Left ventricle myocardium inferior (tissue), 1 donor: ENCODE data around the gene SMARCD3. TPM values are rescaled to one million over a fixed set of nuclear protein-coding genes. Genes with fewer than 3 reads are reported as not detected.

Experiments
- DNase-seq: peaks from one replicate; pipeline ENCODE4 v3.0.0-alpha.2; 2020
- H3K27ac ChIP-seq: fragments of 200-600 bp; replicated peaks from 2 replicates; pipeline ENCODE4 v1.8.0; 2021
- H3K27me3 ChIP-seq: fragments of 200-600 bp; 2 replicates; pipeline ENCODE4 v1.8.0; 2021; ENCODE audit warnings: low read depth
- H3K36me3 ChIP-seq: fragments of 200-600 bp; 2 replicates; pipeline ENCODE4 v1.8.0; 2021
- H3K4me1 ChIP-seq: fragments of 200-600 bp; 2 replicates; pipeline ENCODE4 v1.8.0; 2021
- H3K4me3 ChIP-seq: fragments of 200-600 bp; 2 replicates; pipeline ENCODE4 v1.8.0; 2021; ENCODE audit warnings: mild to moderate bottlenecking, moderate library complexity
- H3K9me3 ChIP-seq: fragments of 200-600 bp; replicated peaks from 2 replicates; pipeline ENCODE4 v1.8.0; 2021
- CTCF ChIP-seq: fragments of 200-600 bp; IDR thresholded peaks from 2 replicates; pipeline ENCODE4 v1.8.0; 2021; ENCODE audit warnings: antibody characterized with exemption, mild to moderate bottlenecking, borderline replicate concordance
- intact Hi-C: fragments of 100-400 bp; cut with micrococcal nuclease; formaldehyde crosslinking; loops from one replicate; pipeline ENCODE4 v1.11.0; 2022
- total RNA-seq: library from RNA; stranded (reverse); fragmentation: NEBNext Ultra II Directional; extraction: Animal tissue kit (Norgen Biotek cat#: 25700); gene quantifications from one replicate; pipeline ENCODE4 v1.2.1, GENCODE V29; 2021
- donor health status: DM: no; HTN: yes; CAD: no; lungs with severe emphysema.

The SMARCD3 gene
- total RNA-seq, 1 donor from 2014 or later: 104 TPM

- no peak for TF ChIP-seq CTCF
- peak overlapping the region; percentile 5 for H3K27ac ChIP-seq
- peaks cover 32% of the 10 kb centered on the region for H3K36me3 ChIP-seq
- H3K9me3 ChIP-seq: no peaks in the 10 kb centered on the region
- no peak for DNase-seq
- intact Hi-C loops: no loop called here
- H3K4me3 ChIP-seq: no peak overlapping the region
- H3K4me1 ChIP-seq: peaks cover 75% of the 10 kb centered on the region
- H3K27me3 ChIP-seq: peaks cover 29% of the 10 kb centered on the region
Measured at GRCh38 chr7:151243408-151244195, 4.9 kb downstream of the SMARCD3 start.

DNA sequence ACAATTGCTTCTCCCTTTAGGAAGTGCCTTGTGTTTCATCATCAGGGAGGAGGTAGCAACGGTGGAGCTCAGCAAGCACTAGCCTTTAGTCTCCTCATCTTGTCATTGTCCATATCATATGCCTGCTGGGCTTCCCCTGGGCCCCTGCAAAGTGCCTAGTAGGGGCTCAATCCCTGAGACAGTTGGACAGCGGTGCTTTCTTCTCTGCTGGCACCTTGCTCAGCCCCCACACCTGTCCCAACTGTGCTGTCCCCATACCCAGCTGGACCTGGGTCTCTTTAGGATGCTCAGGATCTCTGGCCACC, 5.5 kb downstream of the SMARCD3 start:
- intact Hi-C loops: no loop called here
- no peak for DNase-seq
- Histone ChIP-seq H3K27ac (peak overlapping the region; percentile 5), H3K36me3 (peaks cover 38% of the 10 kb centered on the region), H3K4me1 (peaks cover 71% of the 10 kb centered on the region), H3K27me3 (peaks cover 29% of the 10 kb centered on the region), H3K4me3 (no peak overlapping the region), H3K9me3 (no peaks in the 10 kb centered on the region)
- TF ChIP-seq CTCF: no peak

GRCh38 chr7:151242159-151243044, 6.1 kb downstream of the SMARCD3 start:
- DNase-seq: no peak
- H3K27ac ChIP-seq: peak overlapping the region; percentile 74
- intact Hi-C loops: no loop called here
- H3K4me3 ChIP-seq: no peak overlapping the region
- H3K36me3 ChIP-seq: peaks cover 44% of the 10 kb centered on the region
- H3K4me1 ChIP-seq: peaks cover 65% of the 10 kb centered on the region
- peaks cover 29% of the 10 kb centered on the region for H3K27me3 ChIP-seq
- no peaks in the 10 kb centered on the region for H3K9me3 ChIP-seq
- TF ChIP-seq CTCF: no peak

DNA sequence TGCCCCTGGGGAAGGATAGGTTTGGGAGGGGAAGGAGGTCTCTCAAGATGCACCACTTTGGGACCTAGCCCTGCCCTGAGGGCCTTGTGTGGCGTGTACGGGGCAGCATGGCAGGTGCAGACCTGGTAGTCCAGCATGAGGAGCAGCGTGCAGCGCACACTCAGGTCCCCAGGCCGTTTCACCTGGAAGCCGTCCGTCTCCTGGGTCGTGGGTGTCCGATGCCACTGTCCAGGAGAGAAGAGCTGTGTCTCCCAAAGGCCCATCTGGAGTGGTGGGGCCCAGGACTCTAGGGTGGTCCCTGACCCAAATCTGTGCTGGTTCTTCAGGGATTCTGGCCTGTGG, 6.8 kb downstream of the SMARCD3 start:
- TF ChIP-seq CTCF: no peak
- no peak overlapping the region for H3K4me3 ChIP-seq
- H3K9me3 ChIP-seq: no peaks in the 10 kb centered on the region
- H3K27ac ChIP-seq: peak overlapping the region; percentile 74
- peaks cover 22% of the 10 kb centered on the region for H3K27me3 ChIP-seq
- peaks cover 51% of the 10 kb centered on the region for H3K36me3 ChIP-seq
- intact Hi-C loops: no loop called here
- no peak for DNase-seq
- H3K4me1 ChIP-seq: peaks cover 58% of the 10 kb centered on the region

DNA sequence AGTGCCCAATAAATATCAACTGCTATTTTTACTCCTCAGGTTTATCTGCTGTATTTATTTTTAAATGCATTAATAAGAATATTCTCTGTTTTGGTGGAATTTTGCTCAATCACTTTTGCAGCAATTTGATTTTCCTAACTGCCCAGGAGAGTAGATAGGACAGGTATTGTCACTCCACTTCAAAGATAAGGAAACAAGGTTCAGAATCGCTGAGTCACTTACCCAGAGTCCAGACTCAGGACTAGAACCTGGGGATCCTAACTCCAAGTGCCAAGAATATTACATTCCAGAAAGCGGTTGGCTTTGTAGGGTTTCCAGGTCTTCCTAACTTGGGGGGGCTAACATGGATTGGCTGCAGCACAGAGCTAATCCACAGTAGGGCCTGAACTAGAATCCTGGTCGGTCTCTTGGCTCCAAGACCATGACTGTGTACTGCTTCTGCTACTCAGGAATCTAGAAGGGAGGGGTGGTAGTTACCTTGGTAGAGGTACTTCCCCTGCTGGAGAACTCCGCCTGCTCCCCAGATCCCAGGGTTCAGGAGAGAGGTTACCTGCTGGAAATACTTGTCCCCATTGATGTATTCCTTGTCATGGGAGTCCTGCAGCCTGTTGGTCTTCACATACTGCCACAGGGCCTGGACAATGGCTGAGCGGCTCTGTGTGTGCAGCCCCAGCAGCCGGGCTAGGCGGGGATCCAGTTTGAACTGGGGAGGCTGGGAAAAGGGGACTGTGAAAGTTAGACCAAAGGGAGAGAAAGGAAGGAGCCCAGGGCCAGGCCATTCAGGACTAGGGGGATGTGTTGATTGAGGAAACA, 7.3 kb downstream of the SMARCD3 start:
- intact Hi-C loops: no loop called here
- peaks cover 16% of the 10 kb centered on the region for H3K27me3 ChIP-seq
- no peak for TF ChIP-seq CTCF
- peaks cover 57% of the 10 kb centered on the region for H3K36me3 ChIP-seq
- peak overlapping the region; percentile 74 for H3K27ac ChIP-seq
- H3K4me1 ChIP-seq: peaks cover 52% of the 10 kb centered on the region
- no peaks in the 10 kb centered on the region for H3K9me3 ChIP-seq
- no peak for DNase-seq
- H3K4me3 ChIP-seq: no peak overlapping the region
